ENCODE measurements around the gene SLC27A3.

The SLC27A3 gene

GRCh38 chr1:153768316-153769181 lies 6.7 kb upstream of the SLC27A3 start:
- no peak overlapping the region for H3K27ac ChIP-seq (ENCODE audit: poor library complexity, severe bottlenecking)
- no peak overlapping the region for H3K4me3 ChIP-seq (ENCODE audit: severe bottlenecking)
- TF ChIP-seq, protein P1, sequence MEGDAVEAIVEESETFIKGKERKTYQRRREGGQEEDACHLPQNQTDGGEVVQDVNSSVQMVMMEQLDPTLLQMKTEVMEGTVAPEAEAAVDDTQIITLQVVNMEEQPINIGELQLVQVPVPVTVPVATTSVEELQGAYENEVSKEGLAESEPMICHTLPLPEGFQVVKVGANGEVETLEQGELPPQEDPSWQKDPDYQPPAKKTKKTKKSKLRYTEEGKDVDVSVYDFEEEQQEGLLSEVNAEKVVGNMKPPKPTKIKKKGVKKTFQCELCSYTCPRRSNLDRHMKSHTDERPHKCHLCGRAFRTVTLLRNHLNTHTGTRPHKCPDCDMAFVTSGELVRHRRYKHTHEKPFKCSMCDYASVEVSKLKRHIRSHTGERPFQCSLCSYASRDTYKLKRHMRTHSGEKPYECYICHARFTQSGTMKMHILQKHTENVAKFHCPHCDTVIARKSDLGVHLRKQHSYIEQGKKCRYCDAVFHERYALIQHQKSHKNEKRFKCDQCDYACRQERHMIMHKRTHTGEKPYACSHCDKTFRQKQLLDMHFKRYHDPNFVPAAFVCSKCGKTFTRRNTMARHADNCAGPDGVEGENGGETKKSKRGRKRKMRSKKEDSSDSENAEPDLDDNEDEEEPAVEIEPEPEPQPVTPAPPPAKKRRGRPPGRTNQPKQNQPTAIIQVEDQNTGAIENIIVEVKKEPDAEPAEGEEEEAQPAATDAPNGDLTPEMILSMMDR (IDR thresholded peaks at IDR 0.05; ENCODE audit: poor library complexity, severe bottlenecking), result no peak
- no peak for DNase-seq (ENCODE audit: low spot score)
- no peak for ATAC-seq (ENCODE audit: low read depth)
- H3K36me3 ChIP-seq (ENCODE audit: low read depth), result peaks cover 77% of the 10 kb centered on the region
- H3K4me1 ChIP-seq (ENCODE audit: insufficient read depth, poor library complexity, severe bottlenecking), result no peaks in the 10 kb centered on the region
- no peaks in the 10 kb centered on the region for H3K9me3 ChIP-seq (ENCODE audit: severe bottlenecking)
- H3K27me3 ChIP-seq (ENCODE audit: insufficient read depth, poor library complexity, severe bottlenecking), result no peaks in the 10 kb centered on the region

DNA sequence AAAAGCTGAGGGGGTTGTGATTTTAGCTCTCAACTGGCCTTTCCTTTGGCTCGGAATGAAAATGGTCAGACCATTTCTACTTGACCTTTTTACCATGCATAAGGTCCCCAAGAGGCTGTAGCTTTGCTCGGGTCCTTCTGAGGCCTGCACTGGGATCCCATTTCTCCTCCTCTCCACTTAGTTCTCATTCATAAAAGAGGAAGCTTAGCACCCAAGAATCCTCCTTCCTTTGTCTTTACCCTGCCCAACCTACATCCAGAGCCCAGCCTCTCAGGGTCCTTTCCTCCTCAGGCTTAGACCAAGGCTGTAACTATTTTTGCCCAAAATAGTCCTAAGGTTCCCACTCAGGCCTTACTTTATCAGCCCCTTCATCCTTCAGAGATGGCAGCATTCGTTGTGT lies 6.0 kb upstream of the SLC27A3 start:
- TF ChIP-seq, protein P1 (IDR thresholded peaks at IDR 0.05; ENCODE audit: poor library complexity, severe bottlenecking), result no peak
- H3K4me1 ChIP-seq (ENCODE audit: insufficient read depth, poor library complexity, severe bottlenecking), result no peaks in the 10 kb centered on the region
- DNase-seq (ENCODE audit: low spot score) (no peak), ATAC-seq (ENCODE audit: low read depth) (no peak)
- peaks cover 73% of the 10 kb centered on the region for H3K36me3 ChIP-seq (ENCODE audit: low read depth)
- no peaks in the 10 kb centered on the region for H3K9me3 ChIP-seq (ENCODE audit: severe bottlenecking)
- no peak overlapping the region for H3K27ac ChIP-seq (ENCODE audit: poor library complexity, severe bottlenecking)
- no peaks in the 10 kb centered on the region for H3K27me3 ChIP-seq (ENCODE audit: insufficient read depth, poor library complexity, severe bottlenecking)
- H3K4me3 ChIP-seq (ENCODE audit: severe bottlenecking), result no peak overlapping the region

DNA sequence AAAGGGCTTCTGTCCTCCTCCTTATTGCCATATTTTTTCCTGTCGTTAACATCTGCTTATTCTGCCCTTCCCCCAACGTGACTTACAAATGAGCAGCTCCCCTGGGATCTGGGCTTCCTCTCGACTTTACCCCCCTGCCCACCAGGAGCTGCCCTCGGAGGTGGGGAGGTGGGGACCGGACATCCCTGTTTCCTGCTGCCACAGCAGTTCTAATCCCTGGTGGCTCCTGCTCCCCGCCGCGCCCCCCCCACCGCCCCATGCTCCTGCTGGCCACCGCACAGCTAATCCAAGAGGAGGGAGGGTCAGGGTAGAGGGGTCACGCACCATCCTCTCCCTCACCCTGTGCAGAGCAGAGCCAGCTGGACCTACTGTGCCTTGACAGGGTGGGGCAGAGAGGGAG lies 4.4 kb upstream of the SLC27A3 start:
- no peaks in the 10 kb centered on the region for H3K27me3 ChIP-seq (ENCODE audit: insufficient read depth, poor library complexity, severe bottlenecking)
- TF ChIP-seq, protein P1 (IDR thresholded peaks at IDR 0.05; ENCODE audit: poor library complexity, severe bottlenecking), result no peak
- H3K4me1 ChIP-seq (ENCODE audit: insufficient read depth, poor library complexity, severe bottlenecking), result peaks cover 6% of the 10 kb centered on the region
- ATAC-seq (ENCODE audit: low read depth), result no peak
- DNase-seq (ENCODE audit: low spot score), result no peak
- H3K4me3 ChIP-seq (ENCODE audit: severe bottlenecking), result no peak overlapping the region
- peaks cover 57% of the 10 kb centered on the region for H3K36me3 ChIP-seq (ENCODE audit: low read depth)
- no peaks in the 10 kb centered on the region for H3K9me3 ChIP-seq (ENCODE audit: severe bottlenecking)
- no peak overlapping the region for H3K27ac ChIP-seq (ENCODE audit: poor library complexity, severe bottlenecking)

DNA sequence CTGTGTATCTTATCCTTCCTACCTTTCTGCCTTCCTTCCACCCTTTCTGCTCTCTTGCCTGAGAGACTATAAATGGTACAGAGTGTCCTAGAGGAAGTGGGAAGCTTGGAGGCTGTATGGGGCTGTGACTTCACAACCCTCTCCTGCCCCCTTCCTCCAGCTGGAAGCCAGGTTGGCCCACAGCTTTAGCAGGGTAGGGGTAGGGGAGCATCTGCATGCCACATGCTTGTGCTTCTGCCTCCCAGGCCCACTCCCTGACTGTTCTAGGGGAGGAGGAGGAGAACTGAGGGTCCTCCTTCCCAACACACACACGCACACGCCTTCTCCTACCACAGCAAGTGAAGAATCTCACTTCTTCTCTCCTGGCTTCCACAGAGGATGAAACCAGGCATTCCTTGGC lies 3.9 kb upstream of the SLC27A3 start:
- Histone ChIP-seq H3K36me3 (ENCODE audit: low read depth) (peaks cover 54% of the 10 kb centered on the region), H3K27me3 (ENCODE audit: insufficient read depth, poor library complexity, severe bottlenecking) (no peaks in the 10 kb centered on the region), H3K4me3 (ENCODE audit: severe bottlenecking) (no peak overlapping the region)

More for the DNA sequence above, 3.9 kb upstream of the SLC27A3 start:
- no peak for ATAC-seq (ENCODE audit: low read depth)
- TF ChIP-seq, protein P1 (IDR thresholded peaks at IDR 0.05; ENCODE audit: poor library complexity, severe bottlenecking), result no peak
- H3K4me1 ChIP-seq (ENCODE audit: insufficient read depth, poor library complexity, severe bottlenecking), result peaks cover 6% of the 10 kb centered on the region
- no peak overlapping the region for H3K27ac ChIP-seq (ENCODE audit: poor library complexity, severe bottlenecking)
- no peaks in the 10 kb centered on the region for H3K9me3 ChIP-seq (ENCODE audit: severe bottlenecking)
- DNase-seq (ENCODE audit: low spot score), result no peak

Data from RWPE2 (cell line).